Mesenchymal stem cell (in vitro differentiated cells and primary cell): Measurements from ENCODE around the gene SDF2.
"Not testable (repeated sequence)": the region's sequence is repeated elsewhere in the genome, so short reads cannot be mapped to it uniquely, and the experiment has no call there.

ENCODE experiments used
- DNase-seq: peaks from one replicate; pipeline ENCODE4 v3.0.0-alpha.2; 2013
- H2AFZ ChIP-seq: one replicate; pipeline ENCODE4 v1.6.1; 2013; ENCODE audit warnings: low read depth, mild to moderate bottlenecking, control low read depth, inconsistent platforms, low read length, moderate library complexity
- H2AK5ac ChIP-seq: 2 replicates; pipeline ENCODE4 v1.6.1; 2013; ENCODE audit warnings: low read length, moderate library complexity, mild to moderate bottlenecking, inconsistent platforms; ENCODE audit not compliant: severe bottlenecking
- H2BK120ac ChIP-seq: one replicate; pipeline ENCODE4 v1.6.1; 2013; ENCODE audit warnings: low read depth, mild to moderate bottlenecking, inconsistent platforms, low read length, moderate library complexity
- H2BK12ac ChIP-seq, 2 experiments: one replicate each; pipeline ENCODE4 v1.6.1; 2013; ENCODE audit warnings: inconsistent platforms in 2 of 2, low read length in 2 of 2, mild to moderate bottlenecking in 2 of 2, moderate library complexity in 2 of 2, control low read depth in 1 of 2
- H2BK15ac ChIP-seq: one replicate; pipeline ENCODE4 v1.6.1; 2013; ENCODE audit warnings: mild to moderate bottlenecking, low read depth, inconsistent platforms; ENCODE audit not compliant: poor library complexity, severe bottlenecking
- H2BK5ac ChIP-seq: 2 replicates; pipeline ENCODE4 v1.6.1; 2013; ENCODE audit warnings: low read depth, mild to moderate bottlenecking, low read length, control low read depth, inconsistent platforms; ENCODE audit not compliant: poor library complexity, severe bottlenecking
- H3K14ac ChIP-seq, 2 experiments: one replicate each; pipeline ENCODE4 v1.6.1; 2013; ENCODE audit warnings: inconsistent platforms in 2 of 2, low read length in 2 of 2, control low read depth in 1 of 2, mild to moderate bottlenecking in 1 of 2, moderate library complexity in 1 of 2
- H3K18ac ChIP-seq, 2 experiments: one replicate each; pipeline ENCODE4 v1.6.1; 2013; ENCODE audit warnings: inconsistent platforms in 2 of 2, low read length in 2 of 2, control low read depth in 1 of 2, low read depth in 1 of 2, mild to moderate bottlenecking in 1 of 2
- H3K23ac ChIP-seq, 2 experiments: one replicate each; pipeline ENCODE4 v1.6.1; 2013; ENCODE audit warnings: inconsistent platforms in 2 of 2, low read length in 2 of 2, mild to moderate bottlenecking in 2 of 2, moderate library complexity in 2 of 2, control low read depth in 1 of 2
- H3K27ac ChIP-seq: 2 replicates; pipeline ENCODE4 v1.5.1; 2013; ENCODE audit warnings: mild to moderate bottlenecking, moderate library complexity, low read length, control low read depth, inconsistent platforms; ENCODE audit not compliant: poor library complexity, severe bottlenecking
- H3K27me3 ChIP-seq, 2 experiments: 2 replicates each; pipeline versions ENCODE4 v1.6.1 to v1.7.0; 2013; ENCODE audit warnings: low read length in 2 of 2, mild to moderate bottlenecking in 2 of 2, moderate library complexity in 2 of 2, control low read depth in 1 of 2, inconsistent platforms in 1 of 2; ENCODE audit not compliant: control insufficient read depth in 1 of 2, insufficient read depth in 1 of 2
- H3K36me3 ChIP-seq, 2 experiments: 2 replicates each; pipeline versions ENCODE4 v1.6.1 to v1.7.0; 2013; ENCODE audit warnings: low read length in 2 of 2, control low read depth in 1 of 2, inconsistent platforms in 1 of 2, low read depth in 1 of 2, mild to moderate bottlenecking in 1 of 2; ENCODE audit not compliant: insufficient read depth in 2 of 2, control insufficient read depth in 1 of 2
- H3K4ac ChIP-seq, 2 experiments: one replicate each; pipeline ENCODE4 v1.6.1; 2013; ENCODE audit warnings: inconsistent platforms in 2 of 2, low read length in 2 of 2, mild to moderate bottlenecking in 2 of 2, moderate library complexity in 2 of 2, control low read depth in 1 of 2, low read depth in 1 of 2
- H3K4me1 ChIP-seq: 2 replicates; pipeline ENCODE4 v1.6.1; 2013; ENCODE audit warnings: low read depth, low read length, control low read depth; ENCODE audit not compliant: control insufficient read depth, insufficient read depth
- H3K4me2 ChIP-seq: 2 replicates; pipeline ENCODE4 v1.6.1; 2013; ENCODE audit warnings: low read length, mild to moderate bottlenecking, inconsistent platforms; ENCODE audit not compliant: poor library complexity, severe bottlenecking
- H3K4me3 ChIP-seq, 2 experiments: 2 replicates each; pipeline versions ENCODE4 v1.5.1 to v1.7.0; 2013; ENCODE audit warnings: low read length in 2 of 2, mild to moderate bottlenecking in 2 of 2, control low read depth in 1 of 2, low read depth in 1 of 2; ENCODE audit not compliant: insufficient read depth in 1 of 2
- H3K79me1 ChIP-seq: replicated peaks from 2 replicates; pipeline ENCODE4 v1.6.1; 2013; ENCODE audit warnings: mild to moderate bottlenecking, control low read depth, low read length, inconsistent platforms; ENCODE audit not compliant: poor library complexity, severe bottlenecking
- H3K9ac ChIP-seq: 2 replicates; pipeline ENCODE4 v1.7.0; 2013; ENCODE audit warnings: mild to moderate bottlenecking, low read length, moderate library complexity
- H3K9me3 ChIP-seq: 2 replicates; pipeline ENCODE4 v1.7.0; 2013; ENCODE audit warnings: mild to moderate bottlenecking, low read length; ENCODE audit not compliant: control insufficient read depth
- H4K8ac ChIP-seq: one replicate; pipeline ENCODE4 v1.6.1; 2013; ENCODE audit warnings: inconsistent platforms, mild to moderate bottlenecking, low read length, moderate library complexity
- H4K91ac ChIP-seq: one replicate; pipeline ENCODE4 v1.6.1; 2013; ENCODE audit warnings: mild to moderate bottlenecking, low read length, inconsistent platforms
- WGBS: methylation state at CpG from one replicate; pipeline ENCODE4 v1.1.7; 2013; ENCODE audit warnings: mixed read lengths; 5-methylcytosine and 5-hydroxymethylcytosine counted together

Gene SDF2

DNA sequence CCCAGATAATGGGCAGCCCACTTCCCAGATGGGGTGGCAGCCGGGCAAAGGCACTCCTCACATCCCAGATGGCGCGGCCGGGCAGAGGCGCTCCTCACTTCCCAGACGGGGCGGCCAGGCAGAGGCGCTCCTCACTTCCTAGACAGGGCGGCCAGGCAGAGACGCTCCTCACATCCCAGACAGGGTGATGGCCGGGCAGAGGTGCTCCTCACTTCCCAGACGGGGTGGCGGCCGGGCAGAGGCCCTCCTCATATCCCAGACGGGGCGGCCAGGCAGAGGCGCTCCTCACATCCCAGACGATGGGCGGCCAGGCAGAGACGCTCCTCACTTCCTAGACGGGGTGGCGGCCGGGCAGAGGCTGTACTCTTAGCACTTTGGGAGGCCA, 2.2 kb downstream of the SDF2 start:
- Histone ChIP-seq H3K79me1 (peaks cover 10% of the 10 kb centered on the region), H3K36me3 (peaks cover 27 to 32% of the 10 kb centered on the region in 2 experiments)
- not testable (repeated sequence) for H2BK5ac ChIP-seq, H3K4me2 ChIP-seq, H4K8ac ChIP-seq, H3K4ac ChIP-seq, H2BK120ac ChIP-seq, H2AK5ac ChIP-seq, H3K4me1 ChIP-seq, H3K18ac ChIP-seq, H3K9me3 ChIP-seq, H2AFZ ChIP-seq, H2BK15ac ChIP-seq, H3K9ac ChIP-seq, H2BK12ac ChIP-seq, H3K27ac ChIP-seq, H4K91ac ChIP-seq, H3K14ac ChIP-seq, H3K27me3 ChIP-seq, DNase-seq, H3K4me3 ChIP-seq, H3K23ac ChIP-seq
- 97% methylated on average over 23 of the region's 23 CpGs for WGBS

DNA sequence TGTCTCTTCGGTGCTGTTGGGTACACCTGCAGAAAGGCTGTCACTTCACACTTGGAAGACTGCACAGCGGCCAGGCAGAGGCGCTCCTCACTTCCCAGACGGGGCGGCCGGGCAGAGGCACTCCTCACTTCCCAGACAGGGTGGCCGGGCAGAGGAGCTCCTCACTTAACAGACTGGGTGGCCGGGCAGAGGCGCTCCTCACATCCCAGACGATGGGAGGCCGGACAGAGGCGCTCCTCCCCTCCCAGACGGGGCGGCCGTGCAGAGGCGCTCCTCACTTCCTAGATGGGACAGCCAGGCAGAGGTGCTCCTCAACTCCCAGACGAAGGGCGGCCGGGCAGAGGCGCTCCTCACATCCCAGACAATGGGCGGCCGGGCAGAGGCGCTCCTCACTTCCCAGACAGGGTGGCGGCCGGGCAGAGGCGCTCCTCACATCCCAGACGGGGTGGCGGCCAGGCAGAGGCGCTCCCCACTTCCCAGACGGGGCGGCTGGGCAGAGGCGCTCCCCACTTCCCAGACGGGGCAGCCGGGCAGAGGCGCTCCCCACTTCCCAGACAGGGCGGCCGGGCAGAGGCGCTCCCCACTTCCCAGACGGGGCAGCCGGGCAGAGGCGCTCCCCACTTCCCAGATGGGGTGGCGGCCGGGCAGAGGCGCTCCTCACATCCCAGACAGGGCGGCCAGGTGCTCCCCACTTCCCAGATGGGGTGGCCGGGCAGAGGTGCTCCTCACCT, 2.8 kb downstream of the SDF2 start:
- not testable (repeated sequence) for DNase-seq, H2AK5ac ChIP-seq, H3K14ac ChIP-seq, H3K9ac ChIP-seq, H3K23ac ChIP-seq, H3K4me3 ChIP-seq, H4K91ac ChIP-seq, H3K27me3 ChIP-seq, H2BK120ac ChIP-seq, H4K8ac ChIP-seq, H2BK15ac ChIP-seq, H3K27ac ChIP-seq, H2BK5ac ChIP-seq, H2AFZ ChIP-seq, H3K4me2 ChIP-seq, H3K9me3 ChIP-seq, H3K4me1 ChIP-seq, H3K4ac ChIP-seq, H3K18ac ChIP-seq, H2BK12ac ChIP-seq
- WGBS, result 97% methylated on average over 44 of the region's 46 CpGs
- H3K79me1 ChIP-seq, result peaks cover 10% of the 10 kb centered on the region
- H3K36me3 ChIP-seq, result peaks cover 29 to 32% of the 10 kb centered on the region in 2 experiments

DNA sequence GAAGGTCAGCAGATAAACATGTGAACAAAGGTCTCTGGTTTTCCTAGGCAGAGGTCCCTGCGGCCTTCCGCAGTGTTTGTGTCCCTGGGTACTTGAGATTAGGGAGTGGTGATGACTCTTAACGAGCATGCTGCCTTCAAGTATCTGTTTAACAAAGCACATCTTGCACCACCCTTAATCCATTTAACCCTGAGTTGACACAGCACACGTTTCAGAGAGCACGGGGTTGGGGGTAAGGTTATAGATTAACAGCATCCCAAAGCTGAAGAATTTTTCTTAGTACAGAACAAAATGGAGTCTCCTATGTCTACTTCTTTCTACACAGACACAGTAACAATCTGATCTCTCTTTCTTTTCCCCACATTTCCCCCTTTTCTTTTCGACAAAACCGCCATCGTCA, 3.4 kb downstream of the SDF2 start:
- H2BK15ac ChIP-seq, H3K9ac ChIP-seq, H3K9me3 ChIP-seq, H2BK120ac ChIP-seq, H3K27me3 ChIP-seq, H2AK5ac ChIP-seq, H3K14ac ChIP-seq, H2BK12ac ChIP-seq, H2BK5ac ChIP-seq, H3K4me3 ChIP-seq, DNase-seq, H3K18ac ChIP-seq, H3K4ac ChIP-seq, H3K23ac ChIP-seq, H3K4me1 ChIP-seq, H3K27ac ChIP-seq, H2AFZ ChIP-seq, H4K91ac ChIP-seq, H4K8ac ChIP-seq, H3K4me2 ChIP-seq: not testable (repeated sequence)
- WGBS, result 98% methylated on average over 3 of the region's 8 CpGs
- H3K79me1 ChIP-seq, result peaks cover 11% of the 10 kb centered on the region
- peaks cover 35% of the 10 kb centered on the region in 2 experiments for H3K36me3 ChIP-seq

GRCh38 chr17:28657756-28658155, 4.0 kb downstream of the SDF2 start:
- Histone ChIP-seq H2BK120ac (no peak overlapping the region), H3K36me3 (peaks cover 37 to 41% of the 10 kb centered on the region in 2 experiments), H3K23ac (no peak overlapping the region), H2BK12ac (no peak overlapping the region), H3K18ac (no peak overlapping the region), H3K79me1 (peaks cover 13% of the 10 kb centered on the region), H3K4ac (no peak overlapping the region), H4K91ac (no peak overlapping the region), H3K27me3 (no peaks in the 10 kb centered on the region), H3K27ac (no peak overlapping the region), H3K9me3 (no peaks in the 10 kb centered on the region), H3K4me3 (no peak overlapping the region), H3K4me2 (no peak overlapping the region), H2AFZ (no peak overlapping the region), H3K14ac (no peak overlapping the region), H2BK5ac (no peak overlapping the region), H4K8ac (no peak overlapping the region), H3K4me1 (peaks cover 4% of the 10 kb centered on the region), H2BK15ac (no peak overlapping the region), H3K9ac (peak overlapping the region; percentile 37), H2AK5ac (no peak overlapping the region)
- DNase-seq, result peak; percentile 39
- WGBS, result 71% methylated on average over 5 of the region's 5 CpGs
